WTC11 (cell line): Measurements from ENCODE around the gene IFT52.

Source experiments
- KAT7 ChIP-seq: sonication (generic); formaldehyde crosslinking; IDR thresholded peaks from 2 replicates; pipeline ENCODE4 v1.8.1; 2023; ENCODE audit warnings: missing genetic modification reagents, mild to moderate bottlenecking, borderline replicate concordance
- NFATC4 ChIP-seq: fragments of 250-450 bp; sonication (Bioruptor Pico); IDR thresholded peaks from 2 replicates; pipeline ENCODE4 v1.9.0; 2021; ENCODE audit warnings: mild to moderate bottlenecking
- SMAD3 ChIP-seq: sonication (generic); formaldehyde crosslinking; IDR thresholded peaks from 2 replicates; pipeline ENCODE4 v1.8.0; 2022; ENCODE audit warnings: missing genetic modification reagents, mild to moderate bottlenecking, borderline replicate concordance
- TF ChIP-seq, protein P1 (sequence below): fragments of 200-600 bp; IDR thresholded peaks from 2 replicates; pipeline ENCODE4 v1.8.0; 2022; ENCODE audit warnings: antibody characterized with exemption
- TF ChIP-seq, protein P2 (sequence below): sonication (generic); formaldehyde crosslinking; IDR thresholded peaks from 2 replicates; pipeline ENCODE4 v1.8.1; 2023; ENCODE audit warnings: mild to moderate bottlenecking, moderate library complexity, missing genetic modification reagents
- TF ChIP-seq, protein P3 (sequence below): sonication (generic); formaldehyde crosslinking; IDR thresholded peaks from 2 replicates; pipeline ENCODE4 v1.8.0; 2022; ENCODE audit warnings: mild to moderate bottlenecking, missing genetic modification reagents

DNA sequence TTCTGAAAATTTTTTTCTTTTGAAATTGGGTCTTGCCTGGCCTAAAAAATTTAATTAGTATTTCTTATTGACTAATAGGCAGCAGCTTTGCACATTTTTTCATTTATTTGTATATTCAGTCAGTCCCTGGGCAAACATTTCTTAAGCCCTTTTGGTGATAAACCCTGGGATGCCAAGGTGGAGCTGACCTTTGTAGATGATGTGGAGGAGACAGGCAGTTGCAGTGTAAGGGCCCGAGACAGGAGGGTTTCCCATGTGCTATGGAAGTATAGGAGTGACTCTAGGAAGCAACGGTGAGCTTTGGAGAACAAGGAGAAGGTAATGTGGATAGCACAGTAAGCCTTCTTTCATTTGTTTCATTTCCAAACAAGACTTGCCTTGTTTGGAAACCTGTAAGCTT, 79.7 kb downstream of the IFT52 start:
- TF ChIP-seq NFATC4 (CRISPR knock-in tag) (no peak), KAT7 (CRISPR knock-in tag) (no peak), SMAD3 (CRISPR knock-in tag) (no peak)
- TF ChIP-seq, protein P1, sequence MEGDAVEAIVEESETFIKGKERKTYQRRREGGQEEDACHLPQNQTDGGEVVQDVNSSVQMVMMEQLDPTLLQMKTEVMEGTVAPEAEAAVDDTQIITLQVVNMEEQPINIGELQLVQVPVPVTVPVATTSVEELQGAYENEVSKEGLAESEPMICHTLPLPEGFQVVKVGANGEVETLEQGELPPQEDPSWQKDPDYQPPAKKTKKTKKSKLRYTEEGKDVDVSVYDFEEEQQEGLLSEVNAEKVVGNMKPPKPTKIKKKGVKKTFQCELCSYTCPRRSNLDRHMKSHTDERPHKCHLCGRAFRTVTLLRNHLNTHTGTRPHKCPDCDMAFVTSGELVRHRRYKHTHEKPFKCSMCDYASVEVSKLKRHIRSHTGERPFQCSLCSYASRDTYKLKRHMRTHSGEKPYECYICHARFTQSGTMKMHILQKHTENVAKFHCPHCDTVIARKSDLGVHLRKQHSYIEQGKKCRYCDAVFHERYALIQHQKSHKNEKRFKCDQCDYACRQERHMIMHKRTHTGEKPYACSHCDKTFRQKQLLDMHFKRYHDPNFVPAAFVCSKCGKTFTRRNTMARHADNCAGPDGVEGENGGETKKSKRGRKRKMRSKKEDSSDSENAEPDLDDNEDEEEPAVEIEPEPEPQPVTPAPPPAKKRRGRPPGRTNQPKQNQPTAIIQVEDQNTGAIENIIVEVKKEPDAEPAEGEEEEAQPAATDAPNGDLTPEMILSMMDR: no peak
- TF ChIP-seq, protein P2, sequence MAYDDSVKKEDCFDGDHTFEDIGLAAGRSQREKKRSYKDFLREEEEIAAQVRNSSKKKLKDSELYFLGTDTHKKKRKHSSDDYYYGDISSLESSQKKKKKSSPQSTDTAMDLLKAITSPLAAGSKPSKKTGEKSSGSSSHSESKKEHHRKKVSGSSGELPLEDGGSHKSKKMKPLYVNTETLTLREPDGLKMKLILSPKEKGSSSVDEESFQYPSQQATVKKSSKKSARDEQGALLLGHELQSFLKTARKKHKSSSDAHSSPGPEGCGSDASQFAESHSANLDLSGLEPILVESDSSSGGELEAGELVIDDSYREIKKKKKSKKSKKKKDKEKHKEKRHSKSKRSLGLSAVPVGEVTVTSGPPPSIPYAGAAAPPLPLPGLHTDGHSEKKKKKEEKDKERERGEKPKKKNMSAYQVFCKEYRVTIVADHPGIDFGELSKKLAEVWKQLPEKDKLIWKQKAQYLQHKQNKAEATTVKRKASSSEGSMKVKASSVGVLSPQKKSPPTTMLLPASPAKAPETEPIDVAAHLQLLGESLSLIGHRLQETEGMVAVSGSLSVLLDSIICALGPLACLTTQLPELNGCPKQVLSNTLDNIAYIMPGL (CRISPR knock-in tag): no peak
- TF ChIP-seq, protein P3, sequence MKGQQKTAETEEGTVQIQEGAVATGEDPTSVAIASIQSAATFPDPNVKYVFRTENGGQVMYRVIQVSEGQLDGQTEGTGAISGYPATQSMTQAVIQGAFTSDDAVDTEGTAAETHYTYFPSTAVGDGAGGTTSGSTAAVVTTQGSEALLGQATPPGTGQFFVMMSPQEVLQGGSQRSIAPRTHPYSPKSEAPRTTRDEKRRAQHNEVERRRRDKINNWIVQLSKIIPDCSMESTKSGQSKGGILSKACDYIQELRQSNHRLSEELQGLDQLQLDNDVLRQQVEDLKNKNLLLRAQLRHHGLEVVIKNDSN: no peak
